ENCODE results near the gene EFCAB6. TPM values are rescaled to one million over a fixed set of nuclear protein-coding genes. Genes with fewer than 3 reads are reported as not detected.

Gene EFCAB6
- total and polyA plus RNA-seq, 2 donors (not counting 3 experiments of a cell fraction or from before 2014, with no cell fraction given) = 0.07 to 0.31 TPM

GRCh38 chr22:43642319-43643206 is 169.5 kb downstream of the EFCAB6 start:
- intact Hi-C loops (cut with micrococcal nuclease) (no loop called here), dilution Hi-C loops (cut with MboI; ENCODE audit: extremely low pct_ligation_motif_present, low sequenced_read_pairs) (no loop called here)
- Histone ChIP-seq H3K9ac (replicated peaks; ENCODE audit: extremely low read depth, insufficient read depth, low read length) (no peak overlapping the region), H4K20me1 (replicated peaks; ENCODE audit: control insufficient read depth, extremely low read depth, insufficient read depth, low read length) (no peaks in the 10 kb centered on the region), H3K79me2 (ENCODE audit: control insufficient read depth, insufficient read depth, low read length) (no peaks in the 10 kb centered on the region), H3K27me3 (ENCODE audit: control insufficient read depth in 2 of 2, insufficient read depth in 2 of 2, low read length in 2 of 2) (no peaks in the 10 kb centered on the region), H3K4me2 (ENCODE audit: insufficient read depth, low read length) (no peak overlapping the region), H3K9me1 (replicated peaks; ENCODE audit: control insufficient read depth, extremely low read depth, insufficient read depth, low read length) (no peaks in the 10 kb centered on the region), H3K27ac (ENCODE audit: insufficient read depth, low read depth, low read length) (no peak overlapping the region), H3K4me3 (replicated peaks in 1 of 3; ENCODE audit: insufficient read depth in 1 of 3, low read depth in 1 of 3, low read length in 3 of 3) (no peak overlapping the region), H2AFZ (ENCODE audit: low read depth, low read length) (no peak overlapping the region), H3K36me3 (ENCODE audit: control insufficient read depth in 2 of 2, extremely low read depth in 1 of 2, insufficient read depth in 2 of 2, low read length in 2 of 2) (no peaks in the 10 kb centered on the region), H3K4me1 (ENCODE audit: control insufficient read depth, extremely low read depth, insufficient read depth, low read length) (no peaks in the 10 kb centered on the region), H3K9me3 (replicated peaks; ENCODE audit: control insufficient read depth, insufficient read depth, low read length) (no peaks in the 10 kb centered on the region)
- DNase-seq (ENCODE audit: low read depth, low spot score) = no peak
- FAIRE-seq = no peak
- TF ChIP-seq MYC (IDR thresholded peaks at IDR 0.05; ENCODE audit: low read depth, low read length) = no peak
- TF ChIP-seq FOS (IDR thresholded peaks at IDR 0.05; ENCODE audit: borderline replicate concordance, insufficient read depth, low read length) = no peak
- no peak for TF ChIP-seq MAX (IDR thresholded peaks at IDR 0.05; ENCODE audit: insufficient read depth, insufficient read length)
- TF ChIP-seq GATA2 (IDR thresholded peaks at IDR 0.05; ENCODE audit: insufficient read depth, insufficient read length, low read depth, low read length) = no peak
- no peak for TF ChIP-seq JUN (IDR thresholded peaks at IDR 0.05; ENCODE audit: borderline replicate concordance, insufficient read depth, insufficient read length, low read depth)
- no peak for TF ChIP-seq EZH2 (IDR thresholded peaks at IDR 0.05; ENCODE audit: borderline replicate concordance, low read depth, low read length, severe bottlenecking)
- TF ChIP-seq CTCF (IDR thresholded peaks at IDR 0.05; ENCODE audit: extremely low read depth in 1 of 2, insufficient read depth in 1 of 2, low read depth in 1 of 2, low read length in 2 of 2) = no peak
- ChIA-PET POLR2A (no interaction called here), CTCF (no interaction called here)
- BruUV-seq (replicated peaks) = no TSS peak

Data from endothelial cell of umbilical vein (primary cell).